Type B pancreatic cell (in vitro differentiated cells): ENCODE data around the gene ARL8A. TPM values are rescaled to one million over a fixed set of nuclear protein-coding genes. Genes with fewer than 3 reads are reported as not detected.
A peak's percentile ranks its signal among the peaks of the same experiment; 100 is the strongest.

Experiments used
- DNase-seq: peaks from one replicate; pipeline ENCODE4 v3.0.0; 2021; ENCODE audit warnings: mixed read lengths; ENCODE audit not compliant: unreplicated experiment; ENCODE audit errors: extremely low spot score
- H3K27ac Mint-ChIP-seq: 2 replicates; pipeline ENCODE4 v1.8.0; 2021; ENCODE audit warnings: mild to moderate bottlenecking, mixed read lengths
- H3K27me3 Mint-ChIP-seq: 2 replicates; pipeline ENCODE4 v1.8.0; 2021; ENCODE audit warnings: mixed read lengths
- H3K36me3 Mint-ChIP-seq: 2 replicates; pipeline ENCODE4 v1.8.0; 2021; ENCODE audit warnings: mixed read lengths
- H3K4me1 Mint-ChIP-seq: one replicate; pipeline ENCODE4 v1.8.0; 2021; ENCODE audit warnings: mixed read lengths; ENCODE audit not compliant: unreplicated experiment
- H3K4me3 Mint-ChIP-seq: 2 replicates; pipeline ENCODE4 v1.8.0; 2021; ENCODE audit warnings: mild to moderate bottlenecking, mixed read lengths
- H3K9me3 Mint-ChIP-seq: 2 replicates; pipeline ENCODE4 v1.8.0; 2021; ENCODE audit warnings: mixed read lengths
- total RNA-seq: library from RNA; stranded (reverse); gene quantifications from 2 replicates; pipeline ENCODE4 v1.2.1, GENCODE V29; 2021; ENCODE audit warnings: low replicate concordance
- TF ChIP-seq, protein P1 (sequence below): fragments of 200-600 bp; sonication (generic); conservative IDR thresholded peaks from 2 replicates; pipeline ENCODE4 v1.5.0; 2021; ENCODE audit warnings: antibody characterized with exemption, mild to moderate bottlenecking

The ARL8A gene
- total RNA-seq, 1 donor from 2014 or later, result 58.6 TPM

- Mint-ChIP-seq H3K27ac (no peak overlapping the region), H3K4me3 (no peak overlapping the region), H3K36me3 (no peaks in the 10 kb centered on the region), H3K4me1 (no peaks in the 10 kb centered on the region), H3K9me3 (no peaks in the 10 kb centered on the region), H3K27me3 (peaks cover 10% of the 10 kb centered on the region)
- TF ChIP-seq, protein P1, sequence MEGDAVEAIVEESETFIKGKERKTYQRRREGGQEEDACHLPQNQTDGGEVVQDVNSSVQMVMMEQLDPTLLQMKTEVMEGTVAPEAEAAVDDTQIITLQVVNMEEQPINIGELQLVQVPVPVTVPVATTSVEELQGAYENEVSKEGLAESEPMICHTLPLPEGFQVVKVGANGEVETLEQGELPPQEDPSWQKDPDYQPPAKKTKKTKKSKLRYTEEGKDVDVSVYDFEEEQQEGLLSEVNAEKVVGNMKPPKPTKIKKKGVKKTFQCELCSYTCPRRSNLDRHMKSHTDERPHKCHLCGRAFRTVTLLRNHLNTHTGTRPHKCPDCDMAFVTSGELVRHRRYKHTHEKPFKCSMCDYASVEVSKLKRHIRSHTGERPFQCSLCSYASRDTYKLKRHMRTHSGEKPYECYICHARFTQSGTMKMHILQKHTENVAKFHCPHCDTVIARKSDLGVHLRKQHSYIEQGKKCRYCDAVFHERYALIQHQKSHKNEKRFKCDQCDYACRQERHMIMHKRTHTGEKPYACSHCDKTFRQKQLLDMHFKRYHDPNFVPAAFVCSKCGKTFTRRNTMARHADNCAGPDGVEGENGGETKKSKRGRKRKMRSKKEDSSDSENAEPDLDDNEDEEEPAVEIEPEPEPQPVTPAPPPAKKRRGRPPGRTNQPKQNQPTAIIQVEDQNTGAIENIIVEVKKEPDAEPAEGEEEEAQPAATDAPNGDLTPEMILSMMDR, result no peak
- DNase-seq, result no peak
Observed at GRCh38 chr1:202176949-202177927, 32.7 kb upstream of the ARL8A start.

DNA sequence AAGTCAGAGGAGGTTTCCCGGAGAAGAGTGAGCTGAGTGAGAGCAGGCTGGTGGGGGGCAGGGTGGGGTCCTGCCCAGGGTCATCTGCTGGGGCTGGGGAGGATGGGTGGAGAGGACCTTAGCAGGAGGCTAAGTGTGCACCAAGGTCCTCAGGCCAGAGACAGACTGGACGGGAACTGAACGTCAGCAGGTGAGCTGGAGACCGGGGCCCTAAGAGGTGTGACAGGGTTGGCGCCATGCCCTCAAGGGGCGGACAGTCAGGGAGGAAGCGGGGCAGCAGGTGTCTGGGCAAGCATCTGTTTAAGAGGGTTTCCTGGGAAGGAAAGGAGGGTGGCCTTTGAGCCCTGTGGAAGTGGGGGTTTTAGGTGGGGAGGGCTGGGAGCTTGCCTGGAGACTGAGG, 29.5 kb upstream of the ARL8A start:
- Mint-ChIP-seq H3K4me3 (no peak overlapping the region), H3K27me3 (peaks cover under 1% of the 10 kb centered on the region), H3K9me3 (no peaks in the 10 kb centered on the region), H3K4me1 (no peaks in the 10 kb centered on the region), H3K36me3 (no peaks in the 10 kb centered on the region), H3K27ac (no peak overlapping the region)
- TF ChIP-seq, protein P1, result no peak
- DNase-seq, result no peak

- Mint-ChIP-seq H3K4me3 (no peak overlapping the region), H3K36me3 (no peaks in the 10 kb centered on the region), H3K27me3 (no peaks in the 10 kb centered on the region), H3K27ac (no peak overlapping the region), H3K4me1 (peaks cover 6% of the 10 kb centered on the region), H3K9me3 (no peaks in the 10 kb centered on the region)
- TF ChIP-seq, protein P1, result peak; percentile 20
- DNase-seq, result no peak
Observed at GRCh38 chr1:202172015-202172355, 27.4 kb upstream of the ARL8A start.

DNA sequence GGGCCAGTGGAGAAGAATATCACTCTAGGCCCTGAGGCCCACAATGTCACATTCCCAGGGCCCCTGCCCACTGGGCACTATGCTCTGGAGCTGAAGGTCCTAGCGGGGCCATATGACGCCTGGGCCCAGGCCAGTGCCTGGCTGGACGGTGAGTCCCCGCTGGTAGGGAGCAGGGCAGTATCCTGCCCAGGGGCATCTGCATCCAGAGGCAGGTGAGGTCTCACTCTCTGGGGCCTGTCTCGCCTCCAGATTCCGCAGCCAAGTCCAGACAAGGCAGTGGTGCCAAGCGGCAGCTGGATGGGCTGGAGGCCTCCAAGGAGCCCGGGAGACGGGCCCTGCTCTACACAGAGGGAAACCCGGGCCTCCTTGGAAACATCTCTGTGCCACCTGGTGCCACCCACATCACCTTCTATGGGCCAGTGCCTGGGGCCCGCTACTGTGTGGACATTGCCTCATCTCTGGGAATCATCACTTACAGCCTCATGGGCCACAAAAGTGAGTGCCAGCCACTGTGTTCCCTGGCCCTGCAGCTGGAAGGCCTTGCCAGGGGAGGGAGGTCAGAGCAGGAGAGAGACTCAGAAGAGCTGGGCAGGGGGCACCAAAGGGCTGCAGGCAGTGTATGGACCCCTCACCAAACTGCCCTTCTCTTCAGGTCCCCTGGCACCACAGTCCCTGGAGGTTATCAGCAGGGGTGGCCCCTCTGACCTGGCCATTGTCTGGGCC, 26.9 kb upstream of the ARL8A start:
- Mint-ChIP-seq H3K4me1 (peaks cover 10% of the 10 kb centered on the region), H3K36me3 (no peaks in the 10 kb centered on the region), H3K9me3 (no peaks in the 10 kb centered on the region), H3K27me3 (no peaks in the 10 kb centered on the region), H3K27ac (no peak overlapping the region), H3K4me3 (no peak overlapping the region)
- TF ChIP-seq, protein P1, result no peak
- no peak for DNase-seq

- no peaks in the 10 kb centered on the region for H3K27me3 Mint-ChIP-seq
- no peaks in the 10 kb centered on the region for H3K36me3 Mint-ChIP-seq
- H3K9me3 Mint-ChIP-seq, result no peaks in the 10 kb centered on the region
- H3K4me1 Mint-ChIP-seq, result peaks cover 10% of the 10 kb centered on the region
- H3K27ac Mint-ChIP-seq, result no peak overlapping the region
- no peak for DNase-seq
- no peak overlapping the region for H3K4me3 Mint-ChIP-seq
- TF ChIP-seq, protein P1, result no peak
Observed at GRCh38 chr1:202170726-202171125, 26.2 kb upstream of the ARL8A start.
